HG03520 (cell line): Measurements from ENCODE around the gene MGMT.

ENCODE experiments used
- ATAC-seq: cut with Tn5 transposase; IDR thresholded peaks from one replicate; pipeline ENCODE4 v1.9.1; 2021; ENCODE audit warnings: mild to moderate bottlenecking, moderate library complexity; ENCODE audit not compliant: unreplicated experiment

MGMT gene

GRCh38 chr10:129450391-129450790 is 16.6 kb upstream of the MGMT start:
- no peak for ATAC-seq

DNA sequence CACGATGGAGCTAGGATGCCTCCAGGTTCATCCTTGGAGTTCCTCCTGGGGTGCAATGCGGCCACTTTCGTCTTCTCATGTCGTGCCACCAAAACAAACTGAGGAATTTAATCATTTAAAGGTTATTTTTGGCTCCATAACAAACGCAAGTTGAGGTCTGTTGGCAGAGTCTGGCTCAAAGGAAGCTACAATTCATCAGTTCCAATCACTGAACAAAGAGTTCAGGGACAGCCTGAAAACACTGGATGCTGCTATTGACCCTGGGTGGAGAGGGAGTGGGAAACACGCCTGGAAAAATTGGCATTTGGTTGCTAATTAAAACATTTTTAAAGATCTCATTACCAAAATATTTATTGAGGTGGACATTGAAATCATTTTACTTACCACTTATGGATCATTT is 11.4 kb upstream of the MGMT start:
- ATAC-seq: no peak

DNA sequence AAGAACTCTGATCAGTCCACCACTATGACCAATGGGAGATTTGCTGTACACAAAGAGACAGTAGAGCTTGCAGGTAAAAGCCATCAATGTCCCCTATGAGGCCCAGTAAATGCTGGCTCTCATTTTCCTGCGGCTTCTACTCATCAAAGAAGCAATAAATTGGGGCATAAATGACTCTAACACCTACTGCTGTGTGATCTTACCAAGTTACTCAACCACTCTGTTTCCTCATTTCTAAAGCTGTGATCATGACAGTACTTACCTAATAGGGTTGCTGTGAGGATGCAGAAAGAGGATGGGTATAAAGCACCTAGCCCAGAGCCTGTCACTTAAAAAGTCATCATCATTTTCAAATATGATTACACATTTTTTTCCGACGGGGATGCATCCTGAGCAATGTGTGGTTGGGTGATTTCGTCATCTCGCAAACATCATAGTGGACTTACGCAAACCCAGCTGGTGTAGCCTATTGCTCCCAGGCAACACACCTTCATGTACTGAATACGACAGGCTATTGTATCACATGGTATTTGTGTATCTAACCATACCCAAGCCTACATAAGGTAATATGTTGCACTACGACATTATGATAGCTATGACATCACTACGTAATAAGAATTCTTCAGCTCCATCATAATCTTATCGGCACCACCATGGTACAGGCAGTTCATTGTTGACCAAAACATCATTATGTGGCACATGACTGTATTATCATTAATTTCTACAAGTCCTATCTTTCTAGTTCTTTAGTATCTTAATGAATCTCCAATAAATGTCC is 7.1 kb upstream of the MGMT start:
- no peak for ATAC-seq

GRCh38 chr10:129462257-129462795 is 4.7 kb upstream of the MGMT start:
- no peak for ATAC-seq

DNA sequence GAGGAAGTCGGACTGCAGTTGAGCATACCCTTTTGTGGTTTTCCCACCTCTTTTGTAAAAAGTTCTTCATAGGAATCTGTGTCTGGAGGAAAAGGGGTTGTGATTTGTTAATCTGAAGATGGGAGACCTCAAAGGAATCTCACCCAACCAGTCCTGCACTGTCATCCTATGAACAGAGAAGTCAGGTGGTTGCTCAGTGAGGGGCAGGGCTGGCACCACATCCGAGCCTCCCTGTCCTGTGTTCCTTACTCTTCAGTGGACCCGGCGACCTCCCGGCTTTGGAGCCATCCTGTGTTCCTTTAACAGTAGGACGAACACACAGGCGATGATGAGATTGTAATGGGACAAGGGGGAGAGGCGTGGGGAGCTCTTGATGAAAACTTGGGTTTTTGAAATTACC is 2.8 kb upstream of the MGMT start:
- no peak for ATAC-seq

- ATAC-seq: no peak
Measured at GRCh38 chr10:129465796-129466702, 992 bp upstream of the MGMT start.

DNA sequence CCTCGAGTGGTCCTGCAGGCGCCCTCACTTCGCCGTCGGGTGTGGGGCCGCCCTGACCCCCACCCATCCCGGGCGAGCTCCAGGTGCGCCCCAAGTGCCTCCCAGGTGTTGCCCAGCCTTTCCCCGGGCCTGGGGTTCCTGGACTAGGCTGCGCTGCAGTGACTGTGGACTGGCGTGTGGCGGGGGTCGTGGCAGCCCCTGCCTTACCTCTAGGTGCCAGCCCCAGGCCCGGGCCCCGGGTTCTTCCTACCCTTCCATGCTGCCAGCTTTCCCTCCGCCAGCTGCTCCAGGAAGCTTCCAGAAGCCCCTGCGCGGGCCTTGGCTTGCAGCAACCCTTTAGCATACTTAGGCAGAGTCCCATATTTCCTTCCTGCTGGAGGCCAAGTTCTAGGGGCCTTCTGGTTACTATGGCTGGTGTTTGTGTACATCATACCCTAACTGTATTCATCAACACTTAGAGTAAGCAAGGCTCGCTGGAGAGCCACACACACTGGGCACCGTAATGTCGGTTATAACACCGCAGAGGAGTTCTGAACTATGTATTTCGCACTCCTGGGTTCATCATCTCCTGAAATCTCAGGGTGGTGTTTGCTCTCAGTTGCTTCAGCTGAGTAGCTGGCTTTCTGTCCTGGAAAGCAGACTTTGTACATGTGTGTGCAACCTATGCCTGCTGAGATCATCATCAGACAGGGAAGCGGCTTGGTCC is 471 bp downstream of the MGMT start:
- ATAC-seq: peak; percentile 3

DNA sequence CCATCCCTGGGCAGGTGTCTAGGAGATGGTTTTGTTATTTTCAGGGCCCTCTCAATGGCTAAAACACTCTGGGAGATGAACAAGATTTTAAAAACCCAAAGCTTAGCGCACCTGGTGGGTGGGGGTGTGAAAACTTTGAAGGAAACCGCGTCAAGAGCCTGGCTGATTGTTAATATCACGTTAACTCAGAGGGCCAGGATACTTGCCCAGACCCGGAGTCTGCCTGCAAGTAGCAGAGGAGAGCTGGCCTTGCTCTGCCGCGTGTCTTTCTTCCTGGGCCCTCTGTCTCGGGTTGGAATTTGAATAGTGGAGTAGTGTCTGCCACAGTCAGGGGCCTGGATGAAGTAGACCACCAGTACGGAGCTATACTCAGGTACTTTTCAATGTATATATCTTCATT is 1.1 kb downstream of the MGMT start:
- no peak for ATAC-seq

DNA sequence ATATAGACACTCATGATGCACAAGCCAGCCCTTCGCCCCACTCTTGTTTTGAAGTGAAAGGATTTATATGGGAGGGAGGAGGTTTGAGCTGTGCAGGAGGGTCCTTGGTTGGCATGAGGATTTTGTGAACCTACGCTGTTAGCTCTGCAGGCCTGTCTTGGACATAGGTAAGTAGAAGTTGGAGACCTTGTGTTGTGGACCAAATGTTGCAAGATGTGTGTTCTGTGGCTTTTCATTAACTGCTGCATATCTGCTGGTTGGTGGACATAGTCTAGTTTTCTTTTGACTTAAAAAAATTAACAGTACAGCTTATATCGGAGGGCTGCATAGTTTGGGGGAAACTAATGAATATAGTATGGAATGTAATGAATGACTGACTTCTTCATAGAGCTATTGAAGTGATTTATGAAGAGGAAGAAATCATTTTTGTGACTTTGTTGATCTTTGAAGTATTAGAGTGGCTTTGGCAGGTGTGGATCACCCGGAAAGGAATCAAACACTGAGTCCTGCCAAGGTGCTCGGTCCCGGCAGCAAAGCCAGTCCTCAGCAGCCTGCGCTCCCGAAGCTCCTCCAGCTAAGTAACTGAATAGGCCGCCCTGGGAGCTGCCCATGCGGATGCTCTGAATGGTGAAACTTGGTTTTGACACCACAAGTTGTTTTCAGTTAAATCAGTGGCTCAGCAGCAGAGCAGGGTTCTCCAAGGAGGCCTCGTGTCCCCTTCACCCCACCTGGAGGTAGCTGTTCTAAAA is 3.2 kb downstream of the MGMT start:
- no peak for ATAC-seq

- no peak for ATAC-seq
Measured at GRCh38 chr10:129471447-129472175, 4.6 kb downstream of the MGMT start.

DNA sequence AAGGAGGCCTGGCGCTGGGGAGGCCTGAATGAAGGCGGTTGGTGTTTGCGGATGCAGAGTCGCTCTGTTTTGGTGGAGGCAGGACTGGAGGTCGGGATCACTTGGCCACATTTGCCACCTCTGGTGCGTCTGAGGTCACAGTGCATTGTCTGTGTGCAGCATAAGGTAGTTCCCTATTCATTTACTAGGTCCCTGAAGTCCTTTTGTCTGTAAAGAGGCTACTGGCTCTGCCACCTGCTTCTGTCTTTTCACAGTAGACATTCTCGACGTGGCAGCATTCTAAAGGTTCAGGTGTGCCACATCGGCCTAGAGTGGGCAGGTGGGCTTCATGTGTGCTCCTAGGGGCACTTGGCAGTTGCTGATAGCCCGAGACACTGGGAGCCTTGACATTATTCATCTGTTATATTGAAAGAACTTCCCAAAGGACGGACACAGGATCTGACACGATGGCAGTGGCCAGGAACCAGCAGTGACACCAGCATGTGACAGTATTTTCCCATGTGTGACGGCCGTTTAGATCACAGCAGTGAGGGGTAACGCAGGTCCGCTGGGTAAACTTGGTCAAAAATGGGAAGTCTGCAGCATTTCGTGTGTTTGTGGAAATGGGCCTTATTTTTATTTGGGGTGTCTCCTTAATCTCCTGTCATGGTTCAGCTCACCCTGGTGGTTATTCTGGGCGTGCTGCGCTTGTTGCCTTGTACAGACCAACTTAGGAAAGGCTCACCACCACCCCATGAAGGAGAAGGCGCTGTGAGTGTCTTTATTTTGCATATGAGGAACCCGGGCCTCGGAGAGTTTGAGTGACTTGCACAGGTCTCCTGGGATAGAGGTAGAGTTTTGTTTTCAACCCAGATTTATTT is 5.9 kb downstream of the MGMT start:
- no peak for ATAC-seq

GRCh38 chr10:129474642-129475041 is 7.6 kb downstream of the MGMT start:
- no peak for ATAC-seq

DNA sequence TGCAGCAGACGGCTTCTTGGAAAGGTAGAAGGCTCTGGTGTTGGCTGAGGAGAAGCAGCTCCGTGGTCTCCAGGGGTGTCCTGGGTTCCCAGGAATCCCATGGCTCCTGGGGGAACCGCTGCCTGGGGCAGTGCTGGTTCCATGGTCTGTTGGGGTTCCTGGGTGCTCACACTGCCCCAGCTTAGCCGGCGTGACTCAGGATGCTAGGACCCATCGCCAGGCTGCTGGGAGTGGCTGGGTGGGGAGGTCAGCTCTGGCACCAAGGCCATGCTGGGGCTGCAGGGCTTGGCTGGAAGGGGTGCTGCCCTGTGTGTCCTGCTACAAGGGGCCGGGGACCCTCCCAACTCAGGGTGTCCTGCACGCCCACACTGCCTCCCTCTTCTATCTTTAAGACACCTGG is 9.4 kb downstream of the MGMT start:
- ATAC-seq: no peak

DNA sequence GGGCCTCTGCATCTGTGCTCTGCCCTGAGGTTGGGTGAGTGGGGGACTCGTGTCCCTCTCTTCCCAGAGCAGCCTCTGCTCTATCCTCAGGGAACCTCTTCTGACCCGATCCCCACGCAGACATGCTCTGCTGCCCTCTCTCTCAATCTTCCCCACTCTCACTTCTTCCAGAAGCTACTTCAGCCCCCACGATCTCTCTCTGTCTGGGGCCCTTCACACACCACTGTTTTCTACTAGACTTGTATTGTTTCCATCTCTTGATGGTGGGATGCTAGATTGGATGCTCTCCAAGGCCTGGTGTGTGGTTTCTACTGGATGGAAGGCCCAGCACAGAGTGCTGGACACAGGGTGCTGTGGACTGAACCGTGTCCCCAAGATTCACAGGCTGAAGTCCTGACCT is 10.0 kb downstream of the MGMT start:
- ATAC-seq: no peak

GRCh38 chr10:129481641-129482040 is 14.6 kb downstream of the MGMT start:
- ATAC-seq: no peak

DNA sequence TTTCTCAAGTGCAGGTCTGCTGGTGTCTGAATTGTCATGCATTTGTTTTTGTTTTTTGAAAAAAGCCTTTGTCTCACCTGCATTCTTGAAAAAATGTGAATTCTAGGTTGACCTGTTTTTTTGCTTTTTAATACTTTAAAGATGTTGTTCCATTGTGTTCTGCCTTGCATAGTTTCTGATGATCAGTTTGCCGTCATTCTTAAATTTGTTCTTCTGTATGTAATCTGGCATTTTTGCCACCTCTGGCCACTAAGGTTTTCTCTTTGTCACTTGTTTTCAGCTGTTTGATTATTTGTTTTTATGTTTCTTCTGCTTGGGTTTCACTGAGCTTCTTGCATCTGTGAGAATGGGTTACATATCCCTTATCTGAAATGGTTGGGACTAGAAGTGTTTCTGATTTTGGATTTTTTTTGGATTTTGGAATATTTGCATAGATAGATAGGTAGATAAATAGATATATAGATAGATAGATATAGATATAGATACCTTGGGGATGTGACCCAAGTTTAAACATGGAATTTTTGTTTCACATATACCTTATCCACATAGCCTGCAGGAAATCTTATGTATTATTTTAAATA is 16.5 kb downstream of the MGMT start:
- no peak for ATAC-seq

DNA sequence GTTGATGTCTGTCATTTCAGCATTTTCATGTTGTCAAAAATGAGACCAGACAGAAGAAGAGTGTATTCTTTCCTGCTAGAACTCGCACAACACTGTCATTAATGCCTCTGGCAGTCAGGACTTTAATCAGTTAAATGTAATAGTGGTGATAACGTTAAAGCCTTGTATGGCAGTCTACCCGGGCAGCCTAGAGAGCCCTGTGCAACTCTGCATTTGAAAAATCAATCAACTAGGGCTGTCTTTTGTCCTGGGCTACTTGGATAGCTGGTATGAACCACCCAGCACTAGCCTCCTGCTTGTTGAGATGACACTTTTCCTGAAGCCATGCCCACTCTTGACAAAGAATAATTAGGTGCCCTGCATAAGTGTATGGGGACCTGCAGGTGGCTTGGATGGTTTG is 19.8 kb downstream of the MGMT start:
- no peak for ATAC-seq

GRCh38 chr10:129491123-129491734 is 24.2 kb downstream of the MGMT start:
- ATAC-seq: no peak
